ENCODE data around the gene CENPO.
"Not testable (repeated sequence)": the region's sequence is repeated elsewhere in the genome, so short reads cannot be mapped to it uniquely, and the experiment has no call there.

CENPO gene

DNA sequence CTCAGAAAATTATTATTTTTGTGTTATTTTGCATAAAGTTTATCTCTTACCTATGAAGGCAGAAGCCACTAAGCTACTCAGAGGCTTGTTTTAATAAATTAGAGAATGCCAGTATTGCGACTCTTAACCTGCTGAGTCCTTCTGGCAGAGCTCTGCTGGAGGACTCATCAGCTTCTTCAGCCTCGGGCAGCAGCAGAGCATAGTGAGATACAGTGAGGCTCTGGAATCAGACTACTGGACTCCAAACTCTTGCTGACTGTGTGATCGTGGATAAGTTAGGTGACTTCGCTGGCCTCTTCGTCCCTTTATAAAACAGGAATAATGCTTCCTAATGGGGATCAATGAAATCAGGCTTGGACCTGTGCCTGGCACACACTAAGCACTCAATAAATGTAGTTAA lies 1.8 kb upstream of the CENPO start:
- DNase-seq = no peak

DNA sequence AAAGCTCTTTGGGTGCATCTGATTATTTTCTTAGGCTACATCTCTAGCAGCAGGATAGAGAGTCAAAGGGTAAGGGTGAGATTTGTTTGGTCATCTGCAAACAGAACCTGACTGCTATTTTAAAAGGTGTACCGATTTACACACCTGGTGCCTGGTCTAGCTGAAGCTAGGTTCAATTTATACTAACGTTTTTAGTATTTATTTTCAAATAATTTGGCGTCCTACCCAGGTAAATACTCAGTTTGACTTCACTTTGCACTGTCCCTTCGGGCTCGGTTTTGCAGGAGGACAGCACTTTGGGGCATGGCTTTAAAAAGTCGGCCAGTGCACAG lies 717 bp upstream of the CENPO start:
- no peak for DNase-seq

DNA sequence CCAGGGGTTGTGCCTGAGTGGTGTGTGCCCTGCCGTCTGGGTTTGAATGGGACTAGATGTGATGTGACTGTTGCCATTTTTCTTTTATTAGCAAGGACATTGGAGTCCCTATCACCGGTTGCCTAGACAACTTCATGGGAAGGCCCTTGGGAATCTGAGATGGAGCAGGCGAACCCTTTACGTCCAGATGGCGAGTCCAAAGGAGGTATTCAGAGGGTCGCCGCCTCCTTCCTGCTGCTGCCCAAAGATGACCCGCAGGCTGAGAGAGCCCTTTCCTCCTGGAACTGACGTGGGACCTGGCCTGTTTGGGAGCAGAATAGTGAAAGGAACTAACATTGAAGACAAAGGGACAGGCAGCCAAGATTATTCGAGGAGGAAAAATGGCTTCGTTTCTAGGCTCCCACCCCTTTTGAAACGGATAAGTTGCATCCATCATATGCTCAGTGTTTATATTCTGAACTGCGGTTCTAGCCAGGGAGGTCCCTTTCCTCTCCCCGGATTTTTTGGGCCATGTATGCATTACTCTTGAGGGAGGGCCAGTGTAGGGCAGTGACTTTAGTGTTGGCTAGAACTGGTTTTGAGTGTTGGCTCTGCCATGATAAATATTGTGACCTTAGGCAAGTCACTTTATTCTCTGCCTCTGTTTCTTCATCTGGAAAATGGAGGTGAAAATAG lies 673 bp downstream of the CENPO start:
- peak; percentile 7 for DNase-seq

DNA sequence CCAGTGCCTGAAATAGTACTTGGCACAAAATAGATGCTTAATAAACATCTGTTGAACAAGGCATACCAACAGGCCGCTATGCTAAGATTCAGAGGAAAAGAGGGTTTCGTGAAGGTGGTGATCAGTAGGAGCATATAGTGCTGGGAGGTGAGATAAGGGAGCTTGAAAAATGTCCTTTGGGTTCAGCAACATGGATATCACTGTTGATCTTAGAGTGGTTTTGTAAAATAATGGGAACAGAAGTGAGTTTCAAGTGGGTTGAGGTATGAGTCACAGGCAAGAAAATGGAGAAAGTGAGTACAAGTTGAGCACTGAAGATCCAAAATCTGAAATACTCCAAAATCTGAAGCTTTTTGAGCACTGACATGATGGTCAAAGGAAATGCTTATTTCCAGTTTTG lies 4.4 kb downstream of the CENPO start:
- DNase-seq = no peak

DNA sequence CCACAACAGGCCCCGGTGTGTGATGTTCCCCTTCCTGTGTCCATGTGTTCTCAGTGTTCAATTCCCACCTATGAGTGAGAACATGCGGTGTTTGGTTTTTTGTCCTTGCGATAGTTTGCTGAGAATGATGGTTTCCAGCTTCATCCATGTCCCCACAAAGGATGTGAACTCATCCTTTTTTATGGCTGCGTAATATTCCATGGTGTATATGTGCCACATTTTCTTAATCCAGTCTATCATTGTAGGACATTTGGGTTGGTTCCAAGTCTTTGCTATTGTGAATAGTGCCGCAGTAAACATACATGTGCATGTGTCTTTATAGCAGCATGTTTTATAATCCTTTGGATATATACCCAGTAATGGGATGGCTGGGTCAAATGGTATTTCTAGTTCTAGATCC lies 7.3 kb downstream of the CENPO start:
- DNase-seq = not testable (repeated sequence)

DNA sequence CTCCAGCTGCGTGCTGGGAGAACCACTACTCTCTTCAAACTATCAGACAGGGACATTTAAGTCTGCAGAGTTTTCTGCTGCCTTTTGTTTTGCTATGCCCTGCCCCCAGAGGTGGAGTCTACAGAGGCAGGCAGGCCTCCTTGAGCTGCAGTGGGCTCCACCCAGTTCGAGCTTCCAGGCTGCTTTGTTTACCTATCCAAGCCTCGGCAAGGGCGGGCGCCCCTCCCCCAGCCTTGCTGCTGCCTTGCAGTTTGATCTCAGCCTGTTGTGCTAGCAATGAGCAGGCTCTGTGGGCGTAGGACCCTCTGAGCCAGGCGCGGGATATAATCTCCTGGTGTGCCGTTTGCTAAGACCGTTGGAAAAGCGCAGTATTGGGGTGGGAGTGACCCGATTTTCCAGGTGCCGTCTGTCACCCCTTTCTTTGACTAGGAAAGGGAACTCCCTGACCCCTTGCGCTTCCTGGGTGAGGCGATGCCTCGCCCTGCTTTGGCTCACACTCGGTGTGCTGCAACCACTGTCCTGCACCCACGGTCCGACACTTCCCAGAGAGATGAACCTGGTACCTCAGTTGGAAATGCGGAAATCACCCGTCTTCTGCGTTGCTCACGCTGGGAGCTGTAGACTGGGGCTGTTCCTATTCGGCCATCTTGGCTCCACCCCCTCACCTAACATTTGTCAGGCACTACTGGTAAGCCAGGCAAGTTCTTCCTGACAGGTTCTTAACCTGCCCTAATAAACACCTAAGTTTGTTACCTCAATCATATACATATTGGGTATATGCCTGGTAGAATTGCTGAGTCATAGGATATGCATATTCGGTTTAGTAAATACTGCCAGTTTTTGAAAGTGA lies 12.8 kb downstream of the CENPO start:
- DNase-seq = not testable (repeated sequence)

DNA sequence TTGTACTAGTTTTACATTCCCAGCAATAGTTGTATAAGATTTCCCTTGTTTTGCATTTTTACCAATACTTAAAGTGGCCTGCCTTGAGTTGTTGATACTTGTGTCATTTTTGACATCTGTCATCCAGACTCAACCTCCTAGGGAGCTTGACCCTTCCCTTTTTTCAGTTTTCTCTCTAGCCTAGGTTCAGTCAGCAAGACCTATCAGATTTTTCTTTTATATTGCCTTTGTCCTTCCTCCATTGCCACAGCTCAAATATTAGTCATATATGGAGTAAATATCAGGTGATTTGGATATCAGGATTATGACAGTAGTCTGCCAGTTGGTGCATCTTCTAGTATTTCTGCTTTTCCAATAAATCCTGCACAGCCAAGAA lies 13.4 kb downstream of the CENPO start:
- no peak for DNase-seq

DNA sequence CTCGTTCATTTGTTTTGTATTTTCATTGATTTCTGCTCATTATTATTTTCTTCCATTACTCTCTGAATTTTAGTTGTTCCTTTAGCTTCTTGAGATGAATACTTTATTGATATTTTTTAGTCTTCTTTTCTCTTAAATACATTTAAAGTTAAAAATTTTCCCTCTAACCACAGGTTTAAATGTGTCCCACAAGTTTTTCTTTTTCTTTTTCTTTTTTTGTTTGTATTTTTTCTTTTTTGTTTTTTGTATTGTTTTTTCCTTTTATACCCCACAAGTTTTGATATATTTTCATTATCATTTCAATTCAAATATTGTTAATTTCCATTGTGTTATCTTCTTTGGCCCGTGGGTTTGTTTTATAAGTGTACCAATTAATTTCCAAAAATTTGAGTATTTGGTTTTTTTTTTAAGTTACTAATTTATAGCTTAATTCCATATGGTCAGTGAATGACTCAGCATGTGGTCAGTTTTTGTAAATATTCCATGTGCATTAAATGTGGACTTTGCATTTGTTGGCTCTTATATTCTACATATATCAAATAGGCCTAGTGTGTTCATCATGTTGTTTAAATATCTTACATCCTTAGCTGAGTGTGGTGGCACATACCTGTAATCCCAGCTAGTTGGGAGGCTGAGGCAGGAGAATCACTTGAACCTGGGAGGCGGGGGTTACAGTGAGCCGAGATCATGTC lies 16.2 kb downstream of the CENPO start:
- no peak for DNase-seq

DNA sequence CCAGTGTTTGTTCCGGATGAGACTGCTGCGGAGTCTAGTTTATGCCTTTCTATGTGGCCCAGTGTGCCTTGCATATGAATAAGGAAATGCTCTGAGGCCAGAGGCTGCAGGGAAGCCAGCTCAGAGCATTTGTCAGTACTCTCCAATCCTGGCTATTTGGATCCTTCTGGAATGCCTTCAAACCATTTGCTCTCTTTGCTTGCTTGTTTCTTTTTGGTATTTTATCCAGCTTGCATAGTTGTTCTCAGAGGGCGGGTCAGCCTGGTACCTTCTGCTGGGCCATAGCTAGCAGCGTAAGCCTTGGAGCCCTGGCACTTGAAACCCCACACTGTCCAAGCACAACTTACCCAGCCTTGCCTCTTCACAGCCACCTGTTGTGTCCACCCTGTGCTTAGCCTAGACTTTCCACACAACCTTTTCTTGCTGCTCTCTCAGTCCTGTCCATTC lies 20.5 kb downstream of the CENPO start:
- no peak for DNase-seq

DNA sequence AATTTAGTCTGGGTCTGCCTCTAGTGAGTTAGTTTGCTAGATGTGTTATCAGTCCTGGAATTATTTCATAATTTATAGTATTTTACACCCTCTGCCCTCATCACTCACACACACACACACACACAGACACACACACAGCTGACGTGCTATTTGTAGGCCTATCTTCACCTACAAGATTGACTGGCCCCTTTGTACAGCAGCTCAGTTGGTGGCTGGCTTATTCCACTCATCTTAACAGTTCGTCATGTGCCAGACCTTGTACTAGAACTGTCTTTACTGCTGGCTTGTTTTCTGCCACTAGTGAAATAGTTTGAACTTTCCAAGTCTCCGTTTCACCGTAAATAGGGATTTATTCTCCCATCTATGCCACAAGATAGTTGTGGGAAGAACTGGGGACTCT lies 21.3 kb downstream of the CENPO start:
- no peak for DNase-seq

DNA sequence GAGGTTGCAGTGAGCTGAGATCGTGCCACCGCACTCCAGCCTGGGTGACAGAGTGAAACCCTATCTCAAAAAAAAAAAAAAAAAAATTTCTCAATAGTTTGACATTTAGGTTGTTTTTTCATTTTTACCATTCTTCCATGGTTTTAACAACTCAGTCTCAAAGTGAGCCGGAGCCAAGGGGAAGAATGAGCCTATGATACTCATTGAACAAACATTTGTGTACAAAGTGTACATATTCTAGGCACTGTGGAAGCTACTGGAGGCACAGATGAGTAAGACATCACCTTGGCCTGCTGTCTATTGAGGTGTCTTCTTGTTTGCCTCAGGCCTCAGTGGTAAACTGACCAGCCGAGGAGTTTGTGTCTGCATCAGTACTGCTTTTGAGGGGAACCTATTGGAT lies 21.9 kb downstream of the CENPO start:
- DNase-seq = no peak

DNA sequence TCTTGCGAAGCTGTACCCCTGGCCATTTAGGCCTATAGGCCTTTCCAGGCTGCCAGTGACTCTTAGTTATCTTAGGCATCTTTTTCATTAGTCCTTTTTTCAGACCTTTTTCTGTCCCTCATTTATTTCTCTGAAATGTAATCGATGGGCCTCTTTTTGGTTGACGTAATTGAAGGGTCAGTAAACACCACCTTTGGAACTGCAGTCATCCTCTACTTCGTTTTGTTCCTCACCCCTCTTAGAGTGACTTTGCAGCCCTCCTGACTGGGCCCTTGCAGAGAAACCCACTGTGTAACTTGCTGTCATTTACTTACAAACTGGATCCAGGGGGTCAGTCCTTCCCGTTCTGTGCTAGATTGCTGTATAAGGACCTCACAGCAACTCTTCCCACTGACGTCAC lies 23.2 kb downstream of the CENPO start:
- DNase-seq = no peak

DNA sequence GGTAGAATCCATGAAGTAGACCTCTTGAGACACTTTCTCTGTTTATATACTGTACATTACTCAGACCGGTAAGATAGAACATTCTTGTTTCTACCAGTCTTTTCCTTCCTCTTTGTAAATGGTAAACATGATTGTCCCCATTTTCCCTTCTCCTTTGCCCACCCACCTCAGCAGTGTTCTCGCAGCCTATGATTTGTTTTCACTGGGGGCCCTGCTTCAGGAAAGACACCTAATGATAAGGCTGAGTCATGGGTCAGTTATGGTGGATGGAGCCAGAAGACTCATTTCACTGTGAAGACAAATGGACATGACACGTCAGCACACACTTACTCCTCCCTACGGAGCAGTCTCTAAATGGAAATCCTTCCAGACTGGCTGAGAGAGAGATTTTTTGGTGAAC lies 23.7 kb downstream of the CENPO start:
- no peak for DNase-seq

DNA sequence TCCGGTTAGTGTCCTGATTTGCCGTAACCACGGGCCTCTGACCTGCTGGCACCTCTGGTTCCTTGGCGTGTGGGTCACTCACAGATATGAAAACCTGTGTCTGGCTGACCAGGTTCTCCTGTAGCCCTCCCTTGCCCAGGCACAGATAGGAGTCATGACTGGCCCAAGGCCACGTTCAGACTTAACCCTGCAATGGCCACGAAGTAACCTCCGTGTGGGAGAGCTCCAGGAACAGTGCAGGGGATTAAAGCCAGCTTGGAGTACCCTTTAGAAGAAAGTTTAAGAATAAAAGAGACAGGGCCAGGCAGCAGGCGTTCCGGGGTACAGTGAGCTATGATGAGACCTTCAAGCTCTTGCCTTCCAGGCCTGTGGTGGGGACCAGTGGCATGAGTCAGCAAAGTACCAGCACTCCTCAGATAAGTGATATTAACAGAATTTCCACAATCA lies 25.5 kb downstream of the CENPO start:
- DNase-seq = no peak

DNA sequence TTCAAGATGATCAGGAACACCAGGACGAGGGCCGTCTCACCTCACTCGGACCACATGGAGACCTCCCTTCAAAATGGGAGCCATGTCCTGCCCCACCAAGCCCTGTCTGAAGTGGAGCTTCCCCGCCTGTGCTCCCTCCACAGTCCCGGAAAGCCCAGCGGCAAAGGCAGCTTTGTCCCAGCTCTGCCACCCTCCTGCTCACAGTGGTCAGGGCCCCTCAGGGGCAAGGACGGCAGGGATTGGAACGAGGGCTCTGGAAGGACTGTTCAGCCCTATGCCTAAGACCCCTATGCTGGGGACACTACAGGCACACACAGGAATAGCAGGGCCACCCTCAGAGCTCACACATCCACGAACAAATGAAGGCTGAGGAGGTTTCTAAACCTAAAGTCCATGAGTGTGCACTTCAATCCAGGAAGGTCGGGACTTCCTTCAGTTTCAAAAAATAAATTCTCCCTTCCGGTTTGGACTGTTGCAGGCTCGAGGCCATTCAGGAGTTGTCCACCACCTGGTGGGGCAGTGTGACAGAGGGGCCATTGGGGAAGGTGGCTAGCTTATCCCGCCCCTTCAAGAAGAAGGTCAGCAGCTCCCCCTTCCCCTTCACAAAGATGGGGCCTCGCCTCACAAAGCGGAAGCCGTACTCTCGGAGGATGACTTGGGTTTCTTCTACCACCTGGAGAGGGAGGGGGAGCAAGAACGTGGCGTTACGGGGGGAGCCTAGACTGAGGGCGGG lies 26.4 kb downstream of the CENPO start:
- no peak for DNase-seq

DNA sequence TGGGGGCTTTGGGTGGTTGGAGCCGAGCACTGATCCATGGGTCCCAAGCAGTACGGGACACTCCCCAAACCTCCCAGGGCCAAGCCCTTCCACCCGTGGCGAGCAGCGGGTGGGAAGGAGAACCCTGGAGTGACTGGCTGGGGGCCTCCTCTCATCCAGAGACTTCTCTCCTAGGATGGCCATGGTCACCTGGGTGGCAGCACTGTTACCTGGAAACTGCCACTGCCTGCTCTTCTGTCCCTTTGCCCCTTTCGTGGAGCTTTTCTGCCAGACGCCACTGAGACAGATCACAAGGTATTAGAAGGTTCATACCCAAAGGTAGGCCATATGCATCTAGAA lies 26.9 kb downstream of the CENPO start:
- DNase-seq = no peak

DNA sequence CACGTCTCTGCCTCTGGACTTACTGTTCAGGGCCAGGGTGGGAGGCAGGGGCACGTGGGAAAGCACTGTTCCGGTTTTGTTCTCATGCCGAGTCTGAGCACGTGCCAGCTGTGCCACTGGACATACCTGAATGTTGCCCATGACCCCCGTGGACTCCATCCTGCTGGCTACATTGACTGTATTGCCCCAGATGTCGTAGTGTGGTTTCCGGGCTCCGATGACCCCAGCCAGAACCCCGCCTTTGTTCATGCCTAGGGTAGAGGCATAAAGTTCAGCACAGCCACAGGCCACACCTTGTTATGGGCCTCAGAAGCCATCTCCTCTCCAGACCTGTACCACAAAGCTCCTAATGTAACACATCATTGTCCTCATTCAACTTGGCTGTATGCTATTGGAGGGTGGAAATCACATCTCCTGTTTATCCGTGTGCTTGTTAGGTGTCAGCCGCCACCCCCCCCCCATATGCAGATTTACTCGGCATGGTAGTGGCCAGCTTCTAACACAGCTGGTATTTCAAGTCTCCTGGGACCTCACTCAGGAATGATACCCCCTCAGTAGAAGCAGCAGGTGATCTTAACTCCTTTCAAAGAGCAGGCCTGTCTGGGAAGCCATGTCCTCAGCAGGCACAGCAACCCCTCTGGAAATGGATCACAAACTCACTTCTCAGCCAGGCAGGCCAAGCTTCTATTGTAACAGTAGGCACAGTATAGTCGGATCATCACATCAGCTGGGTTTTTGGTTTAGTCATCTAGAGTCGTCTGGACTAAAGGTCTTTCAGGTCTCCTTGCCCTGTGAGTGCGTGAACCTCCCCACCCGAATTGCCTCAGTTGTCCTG lies 27.6 kb downstream of the CENPO start:
- DNase-seq = no peak

DNA sequence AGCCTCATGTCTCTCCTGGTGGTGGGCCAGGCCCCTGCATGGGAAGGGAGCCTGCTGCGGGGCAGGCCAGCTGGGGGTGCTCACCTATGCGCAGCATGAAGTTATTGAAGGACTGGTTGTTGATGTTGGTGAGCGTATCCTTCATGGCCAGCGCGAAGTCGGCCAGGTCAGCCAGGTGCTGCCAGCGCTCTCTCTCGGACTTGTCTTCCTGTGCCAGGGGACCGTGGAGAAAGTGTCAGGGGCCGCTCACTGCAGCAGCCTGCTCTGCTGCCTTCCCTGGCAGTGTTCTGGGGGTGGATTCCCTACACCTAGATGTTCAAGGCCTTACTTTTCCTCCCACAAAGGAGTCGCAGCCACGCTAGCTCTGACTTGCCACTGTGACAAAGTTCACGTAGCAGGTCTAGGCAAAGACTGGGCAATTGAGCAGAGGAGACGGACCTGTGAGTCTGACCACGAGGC lies 28.2 kb downstream of the CENPO start:
- no peak for DNase-seq

DNA sequence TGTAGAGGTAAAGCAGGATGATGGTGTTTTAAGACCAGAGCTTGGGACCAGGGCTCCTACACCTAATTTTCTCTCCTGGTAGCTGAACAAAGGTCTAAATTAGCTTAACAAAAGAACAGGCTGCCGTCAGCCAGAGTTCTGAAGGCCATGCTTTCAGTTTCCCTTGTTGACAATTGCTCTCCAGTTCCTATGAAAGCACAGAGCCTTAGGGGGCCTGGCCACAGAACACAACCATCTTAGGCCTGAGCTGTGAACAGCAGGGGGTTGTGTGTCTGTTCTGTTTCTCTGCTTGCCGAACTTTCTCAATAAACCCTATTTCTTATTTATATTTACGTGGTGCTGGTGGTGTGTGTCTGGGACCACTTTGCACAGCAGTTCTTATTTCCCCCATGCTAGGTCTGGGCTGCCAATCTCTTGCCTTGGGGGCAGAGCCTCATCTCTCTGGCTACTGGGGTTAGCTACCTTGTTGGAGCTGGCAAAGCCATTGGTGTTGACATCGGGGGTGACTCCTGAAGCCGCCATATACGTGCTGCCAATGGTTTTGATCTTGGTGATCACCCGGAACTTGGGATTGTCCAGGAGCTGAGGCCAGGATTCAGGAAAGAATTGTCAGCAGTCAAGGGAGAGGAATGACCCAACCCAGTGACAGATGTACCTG lies 29.0 kb downstream of the CENPO start:
- no peak for DNase-seq

DNA sequence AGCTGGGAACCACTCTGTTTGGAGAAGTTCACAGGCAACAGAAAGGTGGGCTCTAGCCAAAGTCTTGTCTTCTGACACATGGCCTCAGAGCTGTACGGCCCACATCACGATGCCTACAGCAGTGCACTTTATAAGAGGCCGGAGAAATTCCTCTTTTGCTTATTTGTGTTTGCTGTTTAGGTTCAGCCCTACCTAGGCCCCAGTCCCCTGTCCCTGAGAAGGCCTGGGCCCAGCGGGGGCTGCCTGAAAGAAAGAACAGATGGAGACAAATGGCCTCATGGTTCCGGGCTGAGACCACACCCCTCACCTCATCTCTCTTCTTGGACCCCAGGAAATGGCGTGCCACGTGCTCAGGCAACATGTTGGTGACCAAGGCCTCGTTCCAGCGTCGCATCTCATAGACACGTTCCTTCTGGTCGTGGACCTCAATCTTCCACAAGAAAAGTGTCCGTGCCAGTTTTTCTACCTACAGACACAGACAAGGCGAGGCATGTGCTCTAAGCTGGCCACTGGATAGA lies 30.9 kb downstream of the CENPO start:
- no peak for DNase-seq
